Gastrocnemius medialis (tissue), 4 donors: Measurements from ENCODE around the gene PHACTR3.

Experiments used
- CTCF ChIP-seq, 5 experiments: fragments of 450-650 bp in 3 of 5; fragments of 200-600 bp in 2 of 5; sonication (generic) in 2 of 5; IDR thresholded peaks in 4 of 5; conservative IDR thresholded peaks in 1 of 5; 1 replicate in 4 of 5; 2 replicates in 1 of 5; pipeline ENCODE4 v1.5.1; 2016 to 2019; ENCODE audit warnings: antibody characterized with exemption in 5 of 5, mild to moderate bottlenecking in 3 of 5, moderate library complexity in 3 of 5
- POLR2A ChIP-seq, 2 donors: fragments of 450-650 bp; IDR thresholded peaks; one replicate each; pipeline ENCODE4 v1.6.1; 2017; ENCODE audit warnings: antibody characterized with exemption in 2 of 2, mild to moderate bottlenecking in 2 of 2, moderate library complexity in 2 of 2

DNA sequence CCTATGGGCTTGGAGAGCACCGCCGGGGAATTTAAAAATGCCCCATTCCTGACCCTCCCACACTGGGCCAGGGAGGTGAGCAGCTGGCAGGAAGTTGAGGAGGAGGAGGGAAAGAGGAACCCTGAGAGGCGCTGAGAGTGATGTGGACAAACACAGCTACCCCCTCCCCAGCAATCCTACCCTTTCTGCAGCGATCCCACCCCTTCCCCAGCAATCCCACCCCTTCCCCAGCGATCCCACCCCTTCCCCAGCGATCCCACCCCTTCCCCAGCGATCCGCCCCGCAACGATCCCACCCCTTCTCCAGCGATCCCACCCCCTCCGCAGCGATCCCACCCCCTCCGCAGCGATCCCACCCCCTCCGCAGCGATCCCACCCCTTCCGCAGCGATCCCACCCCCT is 217.4 kb downstream of the PHACTR3 start:
- TF ChIP-seq CTCF (IDR thresholded peaks at IDR 0.05 in 4 of 5, conservative IDR thresholded peaks at IDR 0.05 in 1 of 5): no peak
- no peak for TF ChIP-seq POLR2A (IDR thresholded peaks at IDR 0.05)
